Activated CD8-positive, alpha-beta memory T cell treated with anti-CD3 and anti-CD28 coated beads for 36 hours (primary cell): ENCODE results near the gene SYNJ1. TPM values are rescaled to one million over a fixed set of nuclear protein-coding genes. Genes with fewer than 3 reads are reported as not detected.
"Not testable (repeated sequence)": the region's sequence is repeated elsewhere in the genome, so short reads cannot be mapped to it uniquely, and the experiment has no call there.

Source experiments
- CTCF ChIA-PET: fragments of 350-600 bp; sonication (Branson Sonifier 250); formaldehyde crosslinking; loops from one replicate; lab custom pipeline; 2021; ENCODE audit warnings: antibody characterized with exemption; lab: Charles Lee
- POLR2A ChIA-PET: fragments of 350-600 bp; sonication (Branson Sonifier 250); formaldehyde crosslinking; loops from one replicate; lab custom pipeline; 2021; ENCODE audit warnings: antibody characterized with exemption; lab: Charles Lee
- total RNA-seq, 2 experiments: library from RNA; stranded (reverse); gene quantifications; one replicate each; pipeline ENCODE4 v1.2.3, GENCODE V29; 2021

Gene SYNJ1
- total RNA-seq, 2 experiments from 2014 or later, result 10.0 to 10.3 TPM

DNA sequence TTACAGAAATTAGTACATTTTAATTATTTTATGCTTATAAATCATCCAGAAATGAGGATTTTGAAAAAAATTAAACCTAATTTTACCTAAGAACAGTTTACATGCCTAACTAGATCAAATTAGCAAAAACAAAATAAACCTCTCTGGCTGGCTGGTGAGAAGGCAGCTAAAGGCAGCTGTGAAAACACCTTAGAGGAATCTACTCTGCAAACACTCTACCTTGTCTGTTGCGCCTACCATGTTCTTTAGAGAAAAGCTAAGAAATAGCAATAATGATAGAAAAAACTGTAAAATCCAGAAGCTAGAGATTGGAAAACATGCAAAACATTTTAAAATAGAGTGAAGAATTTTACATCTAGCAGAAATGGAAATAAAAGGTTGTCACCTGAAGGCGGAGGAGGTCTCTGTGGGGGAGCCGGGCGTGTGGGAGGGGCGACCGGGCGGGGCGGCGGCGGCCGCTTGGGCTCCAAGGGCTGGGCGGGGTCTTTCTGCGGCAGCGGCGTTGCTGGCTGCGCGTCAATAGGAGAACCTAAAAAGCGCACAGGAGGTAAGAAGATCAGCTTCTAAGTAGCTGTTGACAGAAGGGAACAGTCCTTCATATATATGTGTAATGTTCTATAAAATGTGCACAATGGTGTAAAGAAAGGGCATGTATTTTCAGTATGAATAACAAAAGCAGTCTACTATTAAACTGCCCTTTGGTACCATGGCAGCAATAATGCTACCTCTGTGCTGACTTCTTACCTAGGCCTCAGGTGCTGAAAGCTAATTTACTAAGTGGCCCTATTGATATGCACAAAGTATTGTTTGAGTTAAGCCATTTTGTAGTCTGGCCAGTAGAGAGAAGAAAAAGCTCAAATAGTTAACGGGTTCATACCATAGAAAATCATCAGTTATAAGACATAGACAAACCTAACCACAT is 82.3 kb downstream of the SYNJ1 start:
- ChIA-PET POLR2A (no interaction called here), CTCF (no interaction called here)

DNA sequence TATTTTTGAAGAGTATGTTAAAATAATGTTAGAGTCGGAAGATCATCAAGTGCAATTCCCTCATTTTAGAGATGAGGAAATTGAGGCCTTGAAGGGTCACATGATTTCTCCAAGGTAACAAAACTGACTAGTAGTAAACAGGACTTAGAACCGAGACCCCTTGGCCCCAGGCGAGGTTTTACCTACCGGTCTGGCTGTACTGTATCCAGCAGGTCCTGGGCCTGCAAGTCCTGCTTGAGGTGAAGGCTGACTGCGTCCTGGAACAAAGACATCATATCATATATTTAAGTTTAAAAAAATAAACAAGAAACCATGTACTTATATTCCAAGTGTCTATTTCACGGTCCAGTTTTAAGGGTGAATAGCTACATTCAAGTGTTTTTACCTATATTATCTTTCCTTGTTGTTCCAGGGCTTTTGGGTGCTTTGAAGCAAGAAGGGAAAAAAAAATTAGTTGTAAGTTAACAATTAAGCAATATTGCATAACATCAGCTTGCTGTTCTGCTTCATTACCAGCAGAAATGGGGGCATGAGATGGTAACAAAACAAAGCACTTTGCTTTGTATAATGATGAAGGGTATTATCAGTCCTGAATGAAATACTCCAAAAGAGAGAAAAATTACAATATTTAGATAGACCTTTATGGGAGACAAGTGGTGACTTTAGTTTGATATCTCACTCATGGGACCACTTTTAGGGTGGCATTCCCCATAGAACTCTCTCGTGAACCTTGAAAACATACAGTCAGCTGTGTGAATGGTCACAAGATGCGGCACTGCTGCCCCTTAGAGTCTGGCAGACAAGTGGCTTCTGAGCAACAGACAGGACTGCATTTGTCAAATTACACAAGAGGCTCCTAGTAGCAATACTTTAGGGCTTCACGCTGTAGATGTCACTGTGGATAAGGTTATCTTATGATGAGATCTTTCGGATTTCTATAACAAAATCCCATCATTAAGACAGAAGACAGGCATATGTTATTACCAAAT is 85.8 kb downstream of the SYNJ1 start:
- CTCF ChIA-PET, result no interaction called here

DNA sequence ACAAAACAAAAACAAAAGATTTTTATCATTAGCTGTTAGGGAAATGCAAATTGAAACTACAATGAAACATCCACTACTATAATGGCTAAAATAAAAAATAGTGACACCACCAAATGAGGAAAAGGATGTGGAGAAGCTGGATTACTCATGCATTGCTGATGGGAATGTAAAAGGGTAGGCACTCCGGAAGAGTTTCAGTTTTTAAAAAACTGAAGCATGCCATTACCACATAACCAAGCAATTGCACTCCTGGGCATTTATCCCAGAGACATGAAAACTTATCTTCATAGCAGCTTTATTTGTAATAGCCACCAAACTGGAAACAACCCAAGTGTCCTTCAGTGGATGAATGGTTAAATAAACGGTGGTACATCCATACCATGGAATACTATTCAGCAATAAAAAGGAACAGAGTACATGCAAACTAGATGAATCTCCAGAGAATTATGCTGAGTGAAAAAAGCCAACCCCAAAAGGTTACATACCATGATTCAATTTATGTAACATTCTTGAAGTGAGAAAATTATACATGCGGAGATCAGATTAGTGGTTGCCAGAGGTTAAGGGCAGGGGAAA is 101.1 kb downstream of the SYNJ1 start:
- POLR2A ChIA-PET, result interaction anchor here (0.6 kb wide), 1 partner anchor 200 kb away, joined by 3 read pairs; no protein-coding TSS in a partner anchor
- CTCF ChIA-PET, result no interaction called here

More for the DNA sequence above, 85.8 kb downstream of the SYNJ1 start:
- POLR2A ChIA-PET, result no interaction called here

DNA sequence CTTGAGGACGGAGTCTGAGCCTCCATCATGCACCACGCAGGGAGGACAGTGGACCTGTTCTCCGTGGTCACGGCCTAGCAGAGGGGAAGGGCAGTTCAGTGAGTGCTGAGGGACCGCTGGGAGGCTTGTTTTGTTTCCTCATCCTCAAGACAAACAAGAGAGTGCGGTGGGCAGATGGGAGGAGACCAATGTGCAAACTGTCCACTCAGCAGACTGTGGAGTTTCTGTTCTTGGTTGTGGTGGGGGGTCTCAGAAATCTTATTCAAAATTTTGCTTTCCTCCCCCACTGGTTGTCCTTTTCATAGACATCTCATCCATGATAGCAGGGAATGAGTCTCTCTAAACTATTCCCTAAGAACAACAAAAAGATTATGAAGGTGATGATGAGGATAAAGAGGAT is 109.6 kb downstream of the SYNJ1 start:
- POLR2A ChIA-PET, result not testable (repeated sequence)
- CTCF ChIA-PET, result interaction anchor here (0.6 kb wide), 1 partner anchor 17 kb away, joined by 6 read pairs; no protein-coding TSS in a partner anchor

DNA sequence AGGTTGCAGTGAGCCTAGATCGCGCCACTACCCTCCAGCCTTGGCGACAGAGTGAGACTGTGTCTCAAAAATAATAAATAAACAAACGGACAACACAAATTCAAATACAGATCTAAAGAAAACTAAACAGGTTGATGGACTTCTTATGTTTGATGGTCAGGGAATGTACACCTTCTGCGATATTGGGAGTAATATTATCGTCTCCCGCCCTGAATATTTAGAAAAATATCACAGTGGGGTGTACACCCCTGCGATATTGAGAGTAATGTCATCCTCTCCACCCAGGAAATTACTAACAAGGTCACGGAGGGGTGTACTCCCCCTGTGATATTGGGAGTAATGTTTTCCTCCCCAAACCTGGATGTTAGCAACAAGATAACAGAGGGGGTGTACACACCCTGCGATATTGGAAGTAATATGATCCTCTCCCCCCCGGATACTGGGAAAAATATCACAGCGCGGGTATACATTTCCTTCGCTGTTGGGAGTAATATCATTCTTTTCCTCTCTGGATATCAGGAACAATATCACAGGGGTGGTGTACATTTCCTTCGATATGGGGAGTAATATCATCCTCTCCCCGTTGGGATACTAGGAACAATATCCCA is 114.3 kb downstream of the SYNJ1 start:
- ChIA-PET CTCF (no interaction called here), POLR2A (interaction anchor here (0.7 kb wide), 1 partner anchor 99 kb away, joined by 3 read pairs; no protein-coding TSS in a partner anchor)

DNA sequence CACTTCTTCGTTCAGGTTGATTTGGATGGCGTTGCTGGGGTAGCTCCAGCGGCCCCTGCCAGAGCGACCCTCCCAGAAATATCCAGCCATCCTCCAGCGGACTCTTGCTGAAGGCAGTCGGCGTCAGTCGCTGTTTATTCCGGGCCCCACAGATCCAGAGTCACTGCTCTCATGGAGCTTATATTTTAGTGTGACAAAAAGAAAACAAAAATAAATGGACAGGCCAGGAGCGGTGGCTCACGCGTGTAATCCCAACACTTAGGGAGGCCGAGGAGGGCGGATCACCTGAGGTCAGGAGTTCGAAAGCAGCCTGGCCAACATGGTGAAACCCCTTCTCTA is 114.8 kb downstream of the SYNJ1 start:
- POLR2A ChIA-PET, result interaction anchor here (0.7 to 1.1 kb wide), 2 partner anchors 99 to 115 kb away, joined by 3 read pairs; no protein-coding TSS in a partner anchor
- CTCF ChIA-PET, result no interaction called here

DNA sequence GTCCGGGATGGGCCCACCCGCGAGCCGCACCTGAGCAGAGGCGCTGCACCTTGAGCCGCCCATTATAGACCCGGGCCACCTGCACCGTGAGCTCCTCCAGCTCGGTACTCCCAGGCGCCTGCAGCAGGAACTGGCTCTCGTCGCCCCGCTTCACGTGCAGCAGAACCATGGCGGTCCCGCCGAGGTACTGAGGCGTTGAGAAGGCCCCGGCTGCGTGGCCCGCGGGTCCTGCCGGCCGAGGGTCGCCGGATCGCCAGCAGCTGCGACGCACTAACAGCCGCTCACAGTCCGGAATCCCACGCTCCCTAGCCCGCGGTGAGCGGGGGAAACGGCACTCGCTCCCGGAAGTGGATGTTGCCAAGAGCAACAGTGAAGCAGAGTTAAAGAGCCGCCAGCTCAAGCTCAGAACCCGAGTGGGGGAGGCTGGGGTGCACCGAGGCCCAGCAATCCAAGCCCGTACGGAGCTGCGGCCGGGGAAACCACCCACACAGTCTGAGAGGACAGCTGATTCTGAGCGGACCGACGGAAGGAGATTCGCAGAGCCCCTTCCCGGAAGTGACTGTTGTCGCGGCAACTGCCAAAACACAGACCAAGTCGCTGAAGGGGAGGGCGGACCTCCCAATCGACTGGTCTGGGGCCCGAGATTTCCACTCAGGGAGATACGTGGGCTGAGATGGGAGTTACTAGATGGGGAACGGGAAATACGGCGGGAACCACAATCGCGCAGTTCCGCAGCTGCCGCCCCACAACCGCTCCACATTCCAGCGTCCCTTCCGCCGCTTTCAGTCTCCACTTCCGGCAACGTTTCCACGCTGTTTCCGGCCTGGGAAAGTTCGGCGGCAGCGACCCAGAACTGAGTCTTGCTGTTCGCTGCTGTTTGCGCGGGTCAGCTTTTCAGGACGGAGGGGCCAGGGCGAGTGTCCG is 115.5 kb downstream of the SYNJ1 start, which contains the start of gene CFAP298:
CFAP298 (minus strand) TSS at position 303 of the 924 bp plus-strand sequence; CDS start at position 169, 134 bp downstream.
- POLR2A ChIA-PET, result interaction anchor here (0.6 to 1.1 kb wide), 3 partner anchors 100 to 282 kb away, joined by 3 to 4 read pairs (median 3); no protein-coding TSS in a partner anchor
- CTCF ChIA-PET, result interaction anchor here (0.6 to 2.0 kb wide), 3 partner anchors 11 to 242 kb away, joined by 3 to 11 read pairs (median 4); partner anchors contain the start of gene EVA1C

DNA sequence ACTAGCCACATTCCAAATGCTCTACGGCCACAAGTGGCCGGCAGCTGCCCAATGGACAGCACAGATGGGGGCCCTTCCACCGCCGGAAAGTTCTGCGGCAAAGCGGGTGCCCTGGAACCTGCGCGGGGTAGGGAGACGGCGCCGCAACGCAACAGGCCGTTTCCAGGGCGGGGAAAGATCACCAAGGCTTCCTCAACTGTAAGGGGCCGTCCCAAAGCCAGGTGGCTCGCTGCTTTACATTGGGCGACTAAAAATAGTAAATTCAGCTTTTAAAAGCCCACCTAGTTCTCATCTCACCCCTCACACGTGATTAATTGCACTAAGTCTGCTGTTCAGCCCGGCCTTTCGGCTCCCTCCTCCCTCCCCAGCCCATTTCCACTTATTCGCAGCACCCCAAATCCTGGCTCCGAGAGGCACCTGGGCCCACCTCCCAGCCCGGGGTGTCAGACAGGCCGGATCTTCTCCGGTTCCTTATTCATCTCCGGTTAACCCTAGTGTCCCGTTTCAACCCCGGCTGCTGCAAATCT is 116.3 kb downstream of the SYNJ1 start:
- POLR2A ChIA-PET, result interaction anchor here (0.6 to 1.1 kb wide), 2 partner anchors 117 to 281 kb away, joined by 3 to 4 read pairs; no protein-coding TSS in a partner anchor

DNA sequence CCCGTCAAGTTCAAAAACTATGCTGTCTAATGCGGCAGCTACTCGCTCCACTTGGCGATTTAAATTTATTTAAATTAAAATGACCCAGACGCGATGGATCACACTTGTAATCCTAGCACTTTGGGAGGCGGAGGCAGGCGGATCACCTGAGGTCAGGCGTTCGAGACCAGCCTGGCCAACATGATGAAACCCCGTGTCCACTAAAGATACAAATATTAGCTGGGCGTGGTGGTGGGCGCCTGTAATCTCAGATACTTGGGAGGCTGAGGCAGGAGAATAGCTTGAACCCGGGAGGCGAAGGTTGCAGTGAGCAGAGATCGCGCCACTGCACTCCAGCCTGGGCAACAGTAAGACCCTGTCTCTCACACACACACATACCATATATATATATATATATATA is 116.9 kb downstream of the SYNJ1 start:
- CTCF ChIA-PET, result interaction anchor here (2.0 kb wide), 1 partner anchor 10 kb away, joined by 11 read pairs; no protein-coding TSS in a partner anchor
- POLR2A ChIA-PET, result not testable (repeated sequence)

More for the DNA sequence above, 116.3 kb downstream of the SYNJ1 start:
- CTCF ChIA-PET, result interaction anchor here (1.0 to 2.0 kb wide), 2 partner anchors 10 to 200 kb away, joined by 3 to 11 read pairs; partner anchors contain the start of gene EVA1C

DNA sequence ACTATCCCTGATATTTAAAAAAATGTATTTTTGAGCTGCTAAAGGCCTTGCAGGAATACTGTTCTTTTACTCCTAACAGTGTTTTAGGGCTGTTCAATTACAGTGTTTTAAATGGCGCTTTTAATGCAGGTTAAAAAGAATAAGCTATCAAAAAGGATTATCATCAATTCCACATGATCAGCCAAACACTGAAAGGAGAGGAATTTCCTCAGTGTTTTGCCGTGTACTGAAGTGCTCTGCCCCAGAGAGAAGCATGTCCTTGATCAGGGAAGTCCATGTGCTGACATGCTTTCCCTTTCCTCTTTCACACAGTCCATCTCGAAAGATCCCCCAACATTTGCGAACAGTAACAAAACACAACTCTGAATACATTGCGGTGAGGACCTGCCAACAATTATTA is 119.0 kb downstream of the SYNJ1 start:
- ChIA-PET POLR2A (no interaction called here), CTCF (interaction anchor here (0.6 to 0.9 kb wide), 3 partner anchors 163 to 207 kb away, joined by 3 to 4 read pairs (median 3); partner anchors contain the start of gene PAXBP1)

DNA sequence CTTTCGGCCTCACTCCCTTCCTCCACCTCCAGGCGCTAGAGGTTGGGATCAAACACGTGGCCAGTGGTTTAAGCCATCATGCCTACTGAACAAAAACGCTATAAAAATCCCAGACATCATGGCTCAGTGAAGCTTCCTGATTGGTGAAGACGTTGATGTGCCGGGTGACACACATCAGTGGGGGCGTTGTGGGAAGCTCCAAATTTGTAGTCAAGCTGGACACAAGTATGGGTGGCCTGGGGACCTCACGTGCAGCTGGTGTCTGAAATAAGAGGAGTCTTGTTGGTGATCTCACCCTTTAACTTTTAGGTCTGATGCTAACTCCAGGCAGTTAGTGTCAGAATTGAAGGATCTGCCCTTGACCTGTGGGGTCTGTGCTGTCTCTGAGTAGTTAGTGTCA is 122.3 kb downstream of the SYNJ1 start:
- CTCF ChIA-PET, result interaction anchor here (1.1 kb wide), 1 partner anchor 191 kb away, joined by 3 read pairs; no protein-coding TSS in a partner anchor
- POLR2A ChIA-PET, result interaction anchor here (1.4 kb wide), 1 partner anchor 326 kb away, joined by 3 read pairs; the partner anchor contains the start of gene MIS18A

DNA sequence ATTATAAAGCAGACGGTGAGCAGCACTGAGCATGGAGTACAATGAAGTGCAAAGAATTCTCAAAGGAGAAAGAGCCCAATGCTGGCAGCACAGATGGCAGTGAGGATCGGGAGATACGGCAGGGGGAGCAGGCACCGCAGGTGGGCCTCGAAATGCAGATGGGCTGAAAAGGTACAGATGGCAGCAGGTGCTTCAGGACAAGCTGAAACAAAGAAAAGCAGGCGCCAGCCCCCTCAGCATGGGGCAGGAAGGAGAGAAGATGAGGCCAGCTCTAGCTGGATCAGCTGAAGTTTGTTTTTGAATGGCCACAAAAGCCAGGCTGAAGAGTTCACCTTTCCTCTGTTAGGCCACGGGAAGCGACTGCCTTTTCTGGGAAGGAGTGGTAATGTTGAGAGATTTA is 123.3 kb downstream of the SYNJ1 start:
- CTCF ChIA-PET, result no interaction called here

DNA sequence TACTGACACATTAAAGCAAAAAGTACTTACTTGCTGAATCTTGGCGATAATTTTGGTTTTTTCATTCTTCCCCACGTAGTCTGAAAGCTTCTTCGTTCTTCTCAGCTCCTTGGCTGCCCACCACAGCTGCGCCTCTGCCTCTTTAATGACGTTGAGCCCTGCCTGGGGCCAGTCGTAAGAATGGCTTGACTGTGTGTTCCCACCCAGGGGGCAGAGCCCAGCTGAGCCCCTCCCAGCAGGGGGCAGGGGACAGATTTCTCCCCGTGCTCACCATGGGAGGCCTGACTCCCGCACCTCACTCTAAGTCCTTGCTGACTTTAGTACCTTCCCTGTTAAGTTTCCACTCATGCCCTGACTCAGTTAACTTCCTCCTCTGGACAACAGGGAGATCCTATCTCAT is 124.7 kb downstream of the SYNJ1 start:
- ChIA-PET POLR2A (no interaction called here), CTCF (no interaction called here)

More for the DNA sequence above, 123.3 kb downstream of the SYNJ1 start:
- POLR2A ChIA-PET, result no interaction called here

DNA sequence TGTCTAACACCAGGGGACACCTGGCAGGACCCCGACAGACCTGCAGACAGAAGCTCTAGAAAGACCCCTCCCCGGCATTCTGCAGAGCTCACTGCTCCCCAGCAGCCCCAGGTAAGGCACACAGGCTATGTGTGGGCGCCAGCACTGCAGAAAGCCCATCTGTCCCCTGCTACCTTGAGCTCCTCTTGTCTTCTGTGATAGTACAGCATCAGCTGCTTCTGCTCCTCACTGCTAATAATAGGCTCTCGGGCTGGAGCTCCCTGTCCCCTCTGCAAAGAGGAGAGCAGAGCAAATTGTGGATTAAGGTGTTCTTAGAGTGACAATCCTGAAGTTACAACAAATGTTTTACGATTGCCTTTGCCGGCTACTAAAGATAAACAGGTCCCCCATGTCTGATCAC is 125.7 kb downstream of the SYNJ1 start:
- ChIA-PET CTCF (interaction anchor here (1.8 to 2.4 kb wide), 5 partner anchors 10 to 218 kb away, joined by 6 to 14 read pairs (median 11); partner anchors contain the start of gene CFAP298), POLR2A (no interaction called here)

DNA sequence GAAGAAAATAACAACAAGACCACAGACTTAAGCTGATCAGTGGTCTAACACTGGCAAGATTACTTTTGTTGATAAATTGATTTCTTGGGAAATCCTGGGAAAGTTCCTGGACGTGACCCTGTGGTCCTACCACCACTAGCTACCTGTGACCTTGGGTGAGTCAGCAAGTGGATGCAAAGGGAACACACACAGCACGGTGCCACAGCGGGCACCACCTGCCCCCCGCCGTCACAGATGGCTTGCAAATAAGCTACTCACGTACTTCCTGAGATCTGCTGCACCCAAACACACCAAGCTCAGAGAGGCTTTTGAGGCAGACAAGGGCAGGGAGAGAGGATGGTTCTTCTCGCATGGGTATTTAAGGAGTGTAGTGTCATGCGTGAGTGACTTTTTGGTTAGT is 128.3 kb downstream of the SYNJ1 start:
- CTCF ChIA-PET, result interaction anchor here (1.1 to 2.3 kb wide), 2 partner anchors 185 to 197 kb away, joined by 4 to 30 read pairs; no protein-coding TSS in a partner anchor
- POLR2A ChIA-PET, result interaction anchor here (0.6 kb wide), 1 partner anchor 321 kb away, joined by 3 read pairs; no protein-coding TSS in a partner anchor

DNA sequence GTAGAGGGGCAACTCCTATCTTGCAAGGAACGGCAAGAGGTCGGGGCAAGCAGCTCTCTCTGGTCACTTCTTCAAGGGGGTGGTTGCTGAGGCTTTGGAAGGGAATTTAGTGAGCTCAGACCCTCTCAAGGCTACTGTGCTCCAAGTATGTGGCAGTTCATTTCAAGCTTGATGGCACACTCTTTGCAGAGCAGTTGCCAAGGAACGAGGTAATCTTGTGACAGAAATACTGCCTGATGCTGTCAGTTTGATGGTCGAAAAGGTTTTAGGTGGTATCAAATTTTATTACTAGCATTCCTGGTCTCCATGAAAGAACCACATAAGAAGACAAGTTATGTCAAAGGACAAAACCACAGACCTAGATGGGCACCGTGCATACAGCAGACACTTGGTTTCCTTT is 128.7 kb downstream of the SYNJ1 start:
- POLR2A ChIA-PET, result no interaction called here
- CTCF ChIA-PET, result interaction anchor here (1.1 kb wide), 1 partner anchor 184 kb away, joined by 4 read pairs; no protein-coding TSS in a partner anchor
